ENCODE results near the gene ABHD12.
"Not testable (repeated sequence)": the region's sequence is repeated elsewhere in the genome, so short reads cannot be mapped to it uniquely, and the experiment has no call there.

Gene ABHD12

DNA sequence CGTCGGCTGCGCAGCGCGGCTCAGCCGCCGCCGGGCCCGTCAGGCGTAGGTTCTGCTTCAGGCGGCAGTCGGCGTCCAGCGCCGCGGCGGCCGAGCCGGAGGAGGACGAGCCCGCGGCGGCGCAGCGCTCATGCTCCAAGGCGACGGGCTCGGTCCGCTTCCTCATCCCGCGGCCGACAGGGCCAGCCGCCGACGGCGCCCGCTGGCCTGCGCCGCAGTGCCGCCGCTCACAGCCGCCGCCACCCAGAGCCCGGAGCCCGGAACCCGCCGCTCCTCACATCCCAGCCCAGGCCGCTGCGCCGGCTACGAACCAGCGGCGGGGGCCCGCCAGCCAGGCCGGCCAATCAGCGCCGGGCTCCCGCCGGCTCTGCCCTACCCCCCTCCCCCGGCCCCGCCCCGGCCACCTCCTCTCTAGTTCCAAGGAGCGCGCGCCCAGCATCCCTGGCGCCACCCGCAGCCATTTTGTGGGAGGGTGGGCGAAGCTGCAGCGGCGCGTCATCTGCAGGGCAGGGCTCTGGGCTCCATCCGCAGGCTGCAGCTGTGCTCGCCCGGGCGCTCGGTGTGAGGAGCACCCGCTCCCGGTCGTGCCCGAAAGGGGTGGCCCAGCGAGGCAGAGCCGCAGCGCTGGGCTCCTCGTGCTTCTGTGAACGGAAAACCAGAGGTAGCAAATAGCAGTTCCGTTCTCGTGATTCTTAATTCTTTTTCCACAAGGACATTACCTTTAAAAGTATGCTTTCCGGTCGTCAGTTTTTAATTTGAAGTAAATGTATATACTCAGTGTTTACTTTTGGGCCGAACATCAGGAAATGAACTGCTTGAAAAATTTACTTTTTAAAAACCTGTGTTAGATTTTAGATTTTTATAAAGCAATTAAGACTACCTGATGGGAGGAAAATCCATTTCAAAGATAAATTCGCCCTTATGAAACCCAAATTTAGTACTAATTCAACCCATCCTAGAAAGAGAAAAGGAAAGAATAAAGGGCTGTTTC, at the start of gene ABHD12:
Gene ABHD12, minus strand, starts transcription at position 298 of the 991 bp plus-strand sequence. Its CDS starts 132 bp downstream, at position 166.
- DNase-seq: peak; percentile 97

DNA sequence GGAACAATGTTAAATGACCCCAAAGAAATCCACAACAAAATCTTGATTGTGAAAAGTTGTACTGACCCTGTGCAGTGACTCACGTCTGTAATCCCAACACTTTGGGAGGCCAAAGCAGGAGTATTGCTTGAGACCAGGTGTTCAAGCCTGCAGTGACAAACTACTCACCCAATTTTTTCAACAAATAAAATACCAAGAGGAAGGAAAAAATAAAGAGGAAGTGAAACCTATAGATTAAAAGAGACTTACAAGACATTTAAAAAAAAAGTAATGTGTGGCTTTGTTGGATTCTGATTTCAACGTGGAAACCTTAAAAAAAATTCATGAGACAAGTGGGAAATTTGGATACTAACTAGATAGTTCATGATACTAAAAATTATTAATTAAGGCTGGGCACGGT, 48.7 kb upstream of the ABHD12 start:
- no peak for DNase-seq

DNA sequence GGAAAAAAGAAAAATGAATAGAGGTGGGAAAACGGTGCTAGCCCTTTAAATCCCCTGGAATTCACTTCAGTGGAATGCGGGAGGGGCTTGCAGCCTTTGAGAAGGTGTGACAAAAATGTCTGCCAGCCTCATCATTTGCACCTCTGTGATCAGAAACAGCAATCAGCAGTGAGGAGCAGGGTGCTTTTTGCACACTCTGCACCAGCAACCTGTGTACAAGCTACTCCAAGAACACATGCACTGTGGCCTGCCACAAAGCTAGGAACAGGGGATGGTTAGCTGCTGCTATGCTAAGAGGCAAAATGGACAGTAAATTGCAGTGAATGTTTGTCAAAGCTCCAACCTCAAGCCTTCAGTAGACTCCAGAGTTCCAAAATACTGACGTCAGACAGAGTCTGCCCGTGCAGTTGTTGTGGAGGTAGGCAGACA, 46.5 kb upstream of the ABHD12 start:
- DNase-seq: no peak

DNA sequence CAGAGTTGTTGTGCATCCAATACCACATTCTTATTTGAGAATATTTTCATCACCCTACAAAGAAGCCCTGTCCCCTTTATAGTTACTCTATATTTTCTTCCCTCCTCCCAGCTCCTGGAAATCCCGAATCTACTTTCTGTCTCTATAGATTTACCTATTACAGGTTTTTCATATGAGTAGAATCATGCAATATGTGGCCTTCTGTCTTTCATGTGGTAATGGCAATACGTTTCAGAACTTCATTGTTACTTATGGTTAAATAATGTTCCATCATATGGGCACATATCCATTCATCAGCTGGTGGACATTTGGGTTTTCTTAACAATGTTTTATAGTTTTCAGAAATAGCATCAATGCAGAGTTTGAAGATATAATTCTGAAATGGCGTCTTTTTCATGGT, 33.9 kb upstream of the ABHD12 start:
- no peak for DNase-seq

DNA sequence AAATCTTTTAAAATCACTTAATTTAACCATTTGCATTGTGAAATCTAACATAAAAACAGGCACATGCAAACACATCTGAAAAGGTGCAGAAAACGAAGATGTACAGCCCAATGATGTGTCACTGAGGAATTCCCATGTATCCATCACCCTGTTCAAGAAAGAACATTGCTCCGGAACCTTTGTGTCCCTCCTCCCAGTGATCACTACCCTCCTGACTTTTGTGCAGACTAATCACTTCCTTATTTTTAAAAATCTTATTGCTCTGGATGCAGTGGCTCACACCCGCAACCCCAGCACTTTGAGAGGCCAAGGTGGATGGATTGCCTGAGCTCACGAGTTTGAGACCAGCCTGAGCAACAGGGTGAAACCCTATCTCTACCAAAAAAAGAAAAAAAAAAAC, 31.4 kb upstream of the ABHD12 start:
- no peak for DNase-seq

DNA sequence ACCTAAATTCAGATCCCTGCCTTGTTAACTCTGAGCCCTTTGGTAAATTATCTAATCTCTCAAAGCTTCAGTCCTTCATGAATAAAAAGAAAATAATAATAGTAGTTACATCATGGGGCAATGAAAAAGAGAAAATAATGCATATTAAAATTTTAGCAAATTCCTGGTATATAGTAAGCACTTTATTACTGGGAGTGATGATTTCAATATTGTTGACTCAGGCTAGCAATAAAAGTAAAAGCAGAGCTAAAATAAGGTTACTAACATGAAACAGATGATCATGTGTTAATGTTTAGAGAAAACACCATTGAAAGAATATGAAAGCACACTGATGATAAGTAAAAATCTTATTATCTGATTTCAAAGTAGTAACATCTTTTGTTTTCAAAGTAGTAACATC, 30.5 kb upstream of the ABHD12 start:
- no peak for DNase-seq

DNA sequence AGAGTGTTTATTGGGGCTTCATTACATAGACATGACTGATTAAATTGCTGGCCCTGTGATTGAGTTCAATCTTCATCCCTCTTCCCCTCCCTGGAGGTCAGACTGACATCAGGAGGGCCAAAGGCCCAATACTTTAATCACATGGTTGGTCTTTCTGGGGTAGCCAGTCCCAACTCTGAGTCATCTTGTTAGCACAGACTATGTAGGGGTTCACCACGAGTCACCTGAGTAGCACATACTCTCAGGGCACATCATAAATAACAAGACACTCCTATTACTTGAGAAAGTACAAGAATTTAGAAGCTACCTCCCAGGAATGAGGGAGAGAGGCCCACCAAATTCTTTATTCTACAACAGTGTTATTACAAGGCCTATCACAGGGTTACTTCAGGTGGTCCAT, 28.1 kb upstream of the ABHD12 start:
- DNase-seq: no peak

DNA sequence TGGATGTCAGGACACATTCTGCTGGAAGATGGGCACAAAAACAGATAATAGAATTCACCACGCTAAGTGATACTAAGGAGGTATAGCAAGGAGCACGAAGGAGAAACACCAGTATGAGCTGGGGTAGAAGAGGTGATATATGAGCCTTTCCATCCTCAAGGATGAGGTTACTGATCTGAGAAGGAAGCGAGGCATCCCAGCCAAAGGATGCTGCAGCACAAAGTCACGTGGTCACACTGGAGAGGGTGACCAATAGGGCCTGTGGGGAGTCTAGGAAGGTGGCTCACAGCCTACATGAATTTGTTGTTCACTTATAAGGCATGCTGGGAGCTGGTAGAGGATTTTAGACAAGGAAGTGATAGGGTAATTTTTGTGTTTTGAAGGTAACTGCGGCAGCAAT, 18.3 kb upstream of the ABHD12 start:
- DNase-seq: no peak

DNA sequence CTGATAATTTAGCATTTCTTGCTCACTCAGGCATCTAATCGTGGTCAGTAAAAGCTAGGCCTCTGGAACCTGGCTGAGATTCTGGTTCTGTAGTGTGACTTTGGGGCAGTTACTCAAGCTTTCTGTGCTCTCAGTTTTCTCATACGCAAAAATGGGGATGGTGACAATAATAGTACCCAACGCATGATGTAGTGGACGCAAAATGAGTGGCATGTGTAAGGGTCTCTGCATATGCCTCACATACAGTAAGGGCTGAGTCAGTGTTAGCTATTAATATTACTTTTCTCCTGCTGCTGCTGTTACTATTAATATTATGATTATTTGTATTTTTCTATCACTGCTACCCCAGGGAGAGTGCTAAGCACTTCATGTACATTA, 17.5 kb upstream of the ABHD12 start:
- DNase-seq: no peak

DNA sequence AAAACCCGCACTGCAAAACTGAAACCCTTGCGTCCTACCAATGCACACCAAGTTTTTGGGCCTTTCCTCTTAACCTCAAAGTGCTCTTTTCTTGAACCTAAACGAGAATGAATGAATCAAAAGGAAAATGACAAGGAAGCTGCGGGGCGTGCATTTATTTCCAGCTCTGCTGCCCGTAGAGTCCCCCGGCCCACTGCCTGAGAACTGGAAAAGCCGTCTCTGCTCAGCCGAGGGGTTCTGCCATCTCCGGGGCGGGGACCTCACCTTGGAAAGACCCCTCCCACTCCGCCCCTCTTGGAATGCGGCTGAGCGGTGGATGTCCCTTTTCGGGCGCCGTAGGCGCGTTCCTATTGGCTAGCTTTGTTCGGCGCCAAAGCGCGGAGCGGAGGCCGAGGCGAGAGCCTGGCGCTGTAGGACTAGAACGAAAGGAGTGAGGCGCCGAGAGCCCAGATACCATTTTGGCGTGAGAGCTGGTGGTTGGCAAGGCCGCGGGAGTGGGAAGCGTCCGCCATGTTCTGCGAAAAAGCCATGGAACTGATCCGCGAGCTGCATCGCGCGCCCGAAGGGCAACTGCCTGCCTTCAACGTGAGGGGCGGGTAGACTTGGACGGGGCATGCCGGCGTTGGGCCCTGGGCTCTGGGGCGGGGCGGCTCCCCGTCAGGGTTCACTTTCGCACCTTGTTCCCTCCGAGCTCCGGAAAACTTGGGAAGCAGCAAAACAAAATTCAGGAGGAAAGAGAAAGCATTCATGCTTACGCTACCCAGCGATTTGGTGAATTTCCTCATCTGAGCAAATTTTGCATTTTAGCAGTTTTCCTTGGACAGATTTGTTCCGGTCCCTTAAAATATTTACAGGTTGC, 16.9 kb upstream of the ABHD12 start, which contains the start of gene GINS1:
Gene GINS1, plus strand, starts transcription at position 363 of the 859 bp plus-strand sequence. Its CDS starts 148 bp downstream, at position 511.
- peak; percentile 74 for DNase-seq

DNA sequence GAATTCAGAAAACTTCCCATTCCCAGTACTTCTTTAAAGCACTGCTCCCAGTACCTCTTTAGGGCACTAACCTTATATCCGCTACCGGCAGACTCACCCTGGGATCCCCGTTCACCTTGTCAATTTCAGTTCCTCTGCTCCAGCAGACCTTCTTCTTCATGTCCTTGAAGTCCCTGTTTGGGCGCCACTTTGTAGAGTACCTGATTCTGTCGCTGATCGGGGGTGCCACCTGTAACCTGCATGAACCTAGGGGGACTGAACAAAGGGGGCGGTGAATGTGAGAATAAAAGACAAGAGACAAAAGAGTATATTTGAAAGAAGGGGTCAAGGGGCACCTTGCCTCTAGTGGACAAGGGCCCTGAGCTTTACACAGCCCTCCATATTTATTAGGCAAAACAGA, 11.9 kb upstream of the ABHD12 start:
- DNase-seq: no peak

DNA sequence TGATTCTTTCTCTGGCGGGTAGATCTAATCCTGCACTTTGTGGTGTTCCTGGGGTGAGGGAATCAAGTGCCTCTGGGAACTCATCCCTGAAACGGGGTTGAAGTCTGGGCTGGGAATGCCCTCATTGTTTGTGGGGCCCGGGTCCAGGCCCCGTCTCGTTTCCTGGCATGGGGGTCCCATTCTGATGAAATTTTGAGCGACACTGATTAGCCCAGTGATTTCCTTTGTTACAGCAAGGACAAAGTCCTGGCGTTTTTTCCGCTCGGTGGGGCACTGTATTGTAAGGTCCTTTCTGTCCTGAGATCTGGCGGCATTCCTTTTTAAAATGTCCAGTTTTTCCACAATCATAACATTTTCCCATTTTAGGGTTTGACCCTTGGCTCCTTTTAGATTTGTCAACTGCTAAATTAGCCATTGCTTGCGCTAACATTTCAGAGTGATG, 9.7 kb upstream of the ABHD12 start:
- not testable (repeated sequence) for DNase-seq

DNA sequence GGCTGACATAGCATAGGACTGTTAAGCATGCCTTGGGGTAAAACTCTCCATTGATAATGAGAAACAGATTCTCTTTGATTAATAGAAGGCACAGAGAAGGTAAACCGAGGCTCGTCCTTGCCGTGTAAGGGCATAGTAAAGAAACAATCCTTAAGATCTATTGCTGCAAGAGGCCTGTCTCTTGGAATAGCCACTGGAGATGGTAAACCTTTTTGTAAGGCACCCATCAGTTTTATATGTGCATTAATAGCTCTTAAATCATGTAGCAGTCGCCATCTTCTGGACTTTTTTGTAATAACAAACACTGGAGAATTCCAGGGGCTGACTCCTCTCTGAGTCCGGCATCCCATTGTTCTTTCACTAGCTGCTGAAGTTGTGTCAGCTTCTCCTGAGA, 8.4 kb upstream of the ABHD12 start:
- peak; percentile 28 for DNase-seq

DNA sequence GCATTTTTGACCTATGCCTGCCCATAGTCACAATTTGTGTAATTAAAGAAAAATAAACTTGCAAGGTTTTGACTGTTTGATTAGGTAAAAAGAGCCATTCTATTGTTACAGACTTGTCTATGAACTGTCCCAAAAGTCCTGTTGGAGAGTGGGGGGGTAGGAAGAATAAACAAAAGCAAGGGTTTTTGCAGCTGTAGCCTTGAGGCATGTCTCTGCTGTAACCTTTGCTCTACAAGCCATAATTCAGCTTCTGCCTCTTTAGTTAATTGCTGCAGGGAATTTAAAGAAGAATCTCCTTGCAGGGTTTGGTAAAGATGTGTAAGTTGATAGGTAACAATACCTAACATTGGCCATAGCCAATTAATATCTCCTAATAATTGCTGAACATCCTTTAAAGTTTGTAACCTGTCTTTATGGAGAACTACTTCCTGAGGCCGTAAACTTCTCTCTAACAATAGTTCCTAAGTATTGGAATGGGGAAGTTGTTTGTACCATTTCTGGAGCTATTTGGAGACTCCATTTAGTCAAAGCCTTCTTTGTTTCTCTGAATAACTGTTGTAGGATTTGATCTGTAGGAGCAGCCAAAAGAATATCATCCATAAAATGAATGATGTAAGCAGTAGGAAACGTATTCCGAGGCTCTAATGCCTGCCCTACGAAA, 7.9 kb upstream of the ABHD12 start:
- no peak for DNase-seq

DNA sequence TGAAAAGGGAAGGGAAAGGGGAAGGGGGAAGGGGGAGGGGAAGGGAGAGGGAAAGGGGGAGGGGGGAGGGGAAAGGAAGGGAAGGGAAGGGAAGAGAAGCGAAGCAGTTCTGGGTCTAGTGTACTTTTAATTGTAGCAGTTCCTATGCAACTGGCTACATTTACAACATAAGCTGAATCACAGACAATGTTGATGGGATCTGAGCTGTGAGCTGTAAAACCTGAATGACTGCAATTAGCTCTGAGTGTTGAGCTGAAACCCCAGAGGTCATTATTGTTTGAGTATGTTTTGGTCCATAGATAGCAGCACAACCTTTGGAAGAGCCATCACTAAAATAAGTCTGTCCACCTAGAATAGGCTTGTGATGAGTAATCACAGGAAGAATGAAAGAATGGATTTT, 7.2 kb upstream of the ABHD12 start:
- no peak for DNase-seq

DNA sequence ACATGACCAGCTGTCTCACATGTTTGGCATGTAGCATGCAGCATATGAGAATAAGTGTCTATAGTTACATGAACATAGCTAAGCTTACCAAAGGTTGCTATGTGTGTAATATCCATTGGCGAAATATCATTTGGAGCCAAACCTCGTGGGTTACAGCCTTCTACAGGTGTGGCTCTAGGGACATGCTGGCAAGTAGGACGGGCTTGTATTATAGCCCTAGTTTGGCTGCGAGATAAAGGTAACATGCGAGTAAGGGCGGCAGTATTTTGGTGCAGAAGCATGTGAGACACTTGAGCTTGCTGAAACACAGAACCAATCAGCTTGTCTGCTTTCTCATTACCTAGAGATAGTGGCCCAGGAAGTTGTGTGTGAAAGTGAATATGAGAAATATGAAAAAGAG, 6.5 kb upstream of the ABHD12 start:
- DNase-seq: no peak

DNA sequence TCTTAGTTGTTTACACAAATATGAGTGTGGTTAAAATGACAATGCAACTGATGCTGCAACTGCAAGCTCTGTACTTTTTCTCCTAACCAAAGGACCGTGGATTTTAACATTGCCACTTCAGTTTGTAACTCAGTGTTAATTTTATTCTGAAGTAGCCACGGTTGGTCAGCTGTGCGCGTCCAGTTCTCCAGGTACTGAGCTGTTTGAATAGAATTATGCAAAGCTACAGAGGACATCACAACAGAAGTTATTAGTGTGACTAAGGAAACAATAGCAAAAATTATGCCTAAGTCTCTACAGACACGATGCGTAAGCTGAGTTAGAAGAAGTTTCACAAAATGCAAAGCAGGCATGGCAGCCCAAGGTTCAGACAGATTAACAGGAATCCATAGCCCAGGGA, 4.4 kb upstream of the ABHD12 start:
- no peak for DNase-seq

DNA sequence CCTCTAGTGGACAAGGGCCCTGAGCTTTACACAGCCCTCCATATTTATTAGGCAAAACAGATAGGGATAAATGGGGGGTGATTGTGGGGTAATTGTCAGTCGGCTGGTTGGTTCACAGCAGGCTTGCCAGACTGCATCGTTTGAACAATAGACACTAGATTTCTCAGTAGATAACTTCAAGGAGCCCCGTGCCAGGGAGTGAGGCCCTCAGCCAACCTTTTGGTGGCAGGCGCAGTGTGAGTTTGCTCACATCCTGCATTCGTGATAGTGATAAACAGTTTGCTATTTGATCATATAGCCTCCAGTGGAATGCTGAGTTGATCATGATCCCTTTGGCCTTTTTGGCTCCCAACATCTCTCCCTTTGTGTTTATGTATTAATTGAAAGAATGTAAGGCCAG, 3.6 kb upstream of the ABHD12 start:
- DNase-seq: no peak

DNA sequence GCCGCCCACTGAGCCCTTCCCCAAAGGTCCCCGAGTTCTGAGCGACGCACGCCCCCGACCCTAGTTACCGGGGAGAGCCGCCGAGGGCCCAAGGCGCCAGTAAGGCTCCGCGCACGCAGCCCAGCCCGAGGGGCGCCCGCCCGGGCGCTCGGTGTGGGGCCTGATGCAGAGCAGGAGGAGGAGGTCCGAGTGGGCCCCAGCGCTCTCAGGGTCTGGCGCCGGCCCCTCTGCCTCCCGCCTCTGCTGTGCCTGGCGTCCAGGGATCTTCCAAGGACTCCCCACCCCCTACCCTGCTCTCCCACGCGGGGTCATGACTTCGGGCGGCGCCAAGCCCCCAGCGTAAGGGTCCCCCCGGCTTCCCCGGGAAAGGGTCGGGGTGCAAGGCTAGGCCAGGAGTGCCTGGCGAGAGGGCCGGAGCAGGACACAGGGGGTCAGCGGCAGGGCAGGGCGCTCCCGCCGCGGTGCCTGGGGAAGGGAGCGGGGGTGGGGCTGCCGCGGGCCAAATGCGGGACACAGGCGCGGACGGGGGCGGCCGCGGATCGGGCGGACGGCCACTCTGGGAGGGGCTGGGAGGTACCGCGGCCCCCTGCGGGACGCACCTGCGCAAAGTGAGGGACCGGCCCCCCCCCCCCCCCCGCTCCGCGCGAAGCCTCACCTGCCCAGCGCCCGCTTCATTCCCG, 637 bp downstream of the ABHD12 start:
- peak; percentile 24 for DNase-seq

DNA sequence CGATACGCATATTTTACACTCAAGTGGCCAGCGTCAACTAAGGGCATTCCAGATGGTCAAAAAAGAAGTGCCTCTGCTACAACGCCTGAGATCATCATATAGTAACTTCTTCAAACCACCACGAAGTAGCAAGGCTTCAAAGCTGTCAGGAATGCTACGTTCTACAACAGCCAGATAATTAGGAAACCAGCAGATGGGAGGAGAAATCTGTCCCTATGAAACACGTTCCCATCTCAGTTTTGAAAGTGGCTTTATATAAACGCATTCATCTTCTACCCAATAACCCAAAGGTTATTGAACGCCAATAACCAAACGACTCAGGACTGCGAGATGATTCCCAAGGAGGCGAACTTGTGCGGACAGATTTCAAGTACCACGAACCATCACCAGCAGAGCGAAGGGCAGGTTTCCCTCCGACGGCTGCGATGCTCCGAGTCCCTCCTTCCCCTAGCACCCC, 1.2 kb downstream of the ABHD12 start:
- no peak for DNase-seq

DNA sequence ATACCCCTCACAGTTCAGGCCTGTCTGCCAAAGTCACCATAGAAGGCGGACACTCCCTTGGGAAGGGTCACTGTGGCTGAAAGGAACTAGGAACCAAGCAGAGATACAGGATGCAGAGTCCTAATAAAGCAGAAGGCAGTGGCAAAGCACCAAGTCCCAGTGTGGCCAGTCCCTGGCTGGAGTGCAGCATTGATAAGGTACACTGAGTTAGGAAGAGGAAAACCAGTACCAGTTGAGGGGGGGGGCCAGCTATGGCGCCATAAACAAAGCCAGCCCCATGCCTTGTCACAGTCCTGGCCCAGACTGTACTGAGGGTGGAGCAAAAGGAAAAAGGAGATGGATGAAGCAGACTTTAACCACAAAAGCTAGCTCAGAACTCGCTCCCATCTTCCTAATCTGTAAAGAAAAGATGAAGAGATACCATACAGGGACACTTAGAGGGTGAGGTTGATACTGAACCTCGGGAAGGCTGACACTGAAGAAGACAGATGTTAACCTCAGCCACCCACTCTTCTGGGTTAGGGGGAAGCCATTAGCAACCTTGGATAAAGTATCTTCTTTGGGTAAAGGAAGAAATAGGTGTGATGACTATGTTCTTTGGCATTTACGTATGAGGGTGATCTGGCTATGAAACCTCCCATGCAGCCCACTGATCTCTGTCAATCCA, 7.8 kb downstream of the ABHD12 start:
- no peak for DNase-seq
